Measurements from ENCODE around the gene CORO6.

- TF ChIP-seq TCF12 (IDR thresholded peaks at IDR 0.05; ENCODE audit: low read depth) (no peak), CREB1 (IDR thresholded peaks at IDR 0.05; ENCODE audit: low read depth) (no peak), MAX (IDR thresholded peaks at IDR 0.05) (no peak), EP300 (IDR thresholded peaks at IDR 0.05; ENCODE audit: borderline replicate concordance) (no peak), FOXM1 (IDR thresholded peaks at IDR 0.05; ENCODE audit: borderline replicate concordance, low read depth) (no peak), TAF1 (IDR thresholded peaks at IDR 0.05; ENCODE audit: low read depth) (no peak), USF1 (IDR thresholded peaks at IDR 0.05) (no peak), CEBPB (IDR thresholded peaks at IDR 0.05) (no peak), REST (IDR thresholded peaks at IDR 0.05; ENCODE audit: low read depth) (no peak)
Observed at GRCh38 chr17:29578626-29579485, 43.9 kb downstream of the CORO6 start.

Data from Ishikawa (cell line).